HG02981 (cell line): ENCODE measurements around the gene RAB13.

Experiments
- ATAC-seq: cut with Tn5 transposase; IDR thresholded peaks from one replicate; pipeline ENCODE4 v1.9.1; 2021; ENCODE audit warnings: mild to moderate bottlenecking, moderate library complexity; ENCODE audit not compliant: unreplicated experiment

RAB13 gene

GRCh38 chr1:153934746-153935145 lies 51.4 kb downstream of the RAB13 start:
- no peak for ATAC-seq

- no peak for ATAC-seq
Observed at GRCh38 chr1:153933955-153934354, 52.2 kb downstream of the RAB13 start.

- ATAC-seq = no peak
Observed at GRCh38 chr1:153933430-153933829, 52.7 kb downstream of the RAB13 start.

GRCh38 chr1:153932156-153933131 lies 53.7 kb downstream of the RAB13 start:
- ATAC-seq = no peak
